Neural cell (in vitro differentiated cells): ENCODE results near the gene CCNI. TPM values are rescaled to one million over a fixed set of nuclear protein-coding genes. Genes with fewer than 3 reads are reported as not detected.
A peak's percentile ranks its signal among the peaks of the same experiment; 100 is the strongest.

Experiments
- H2AFZ ChIP-seq: fragments of 200-600, 300-800 bp; sonication (generic), shearing (Covaris generic); 2 replicates; pipeline ENCODE4 v1.6.0; 2014; ENCODE audit warnings: low read depth, mild to moderate bottlenecking, antibody characterized with exemption, low read length, moderate library complexity
- H3F3A ChIP-seq: fragments of 200-600 bp; shearing (Covaris generic); 2 replicates; pipeline ENCODE4 v1.6.1; 2016; ENCODE audit warnings: mild to moderate bottlenecking, moderate library complexity, mixed read lengths, antibody characterized with exemption, low read length; ENCODE audit not compliant: insufficient read depth, poor library complexity, severe bottlenecking
- H3K27ac ChIP-seq: fragments of 200-600, 300-800 bp; sonication (generic), shearing (Covaris generic); 2 replicates; pipeline ENCODE4 v1.5.1; 2014; ENCODE audit warnings: mild to moderate bottlenecking, low read length, moderate library complexity
- H3K27me3 ChIP-seq: fragments of 300-800, 200-600 bp; sonication (generic), shearing (Covaris generic); 2 replicates; pipeline ENCODE4 v1.6.0; 2014; ENCODE audit warnings: mild to moderate bottlenecking, low read depth, low read length, moderate library complexity; ENCODE audit not compliant: insufficient read depth
- H3K36me3 ChIP-seq: fragments of 300-800, 200-600 bp; sonication (generic), shearing (Covaris generic); 2 replicates; pipeline ENCODE4 v1.5.1; 2014; ENCODE audit warnings: mild to moderate bottlenecking, antibody characterized with exemption, low read length, moderate library complexity; ENCODE audit not compliant: insufficient read depth
- H3K4me2 ChIP-seq: fragments of 300-800, 200-600 bp; sonication (generic), shearing (Covaris generic); 2 replicates; pipeline ENCODE4 v1.6.0; 2014; ENCODE audit warnings: mild to moderate bottlenecking, low read length
- H3K4me3 ChIP-seq: fragments of 300-800, 200-600 bp; sonication (generic), shearing (Covaris generic); 2 replicates; pipeline ENCODE4 v1.5.1; 2014; ENCODE audit warnings: mild to moderate bottlenecking, low read length, moderate library complexity
- H3K79me2 ChIP-seq: fragments of 200-600 bp; shearing (Covaris generic); replicated peaks from 2 replicates; pipeline ENCODE4 v1.6.0; 2014; ENCODE audit warnings: mild to moderate bottlenecking, low read length, moderate library complexity; ENCODE audit not compliant: insufficient read depth
- H3K9ac ChIP-seq: fragments of 300-800, 200-600 bp; sonication (generic), shearing (Covaris generic); 2 replicates; pipeline ENCODE4 v1.6.1; 2016; ENCODE audit warnings: mild to moderate bottlenecking, low read length, mixed read lengths
- H3K9me2 ChIP-seq: fragments of 200-600 bp; shearing (Covaris generic); 2 replicates; pipeline ENCODE4 v1.6.1; 2016; ENCODE audit warnings: mild to moderate bottlenecking, low read length, mixed read lengths; ENCODE audit not compliant: insufficient read depth
- H3K9me3 ChIP-seq: fragments of 200-600, 300-800 bp; sonication (generic), shearing (Covaris generic); 2 replicates; pipeline ENCODE4 v1.6.1; 2016; ENCODE audit warnings: mild to moderate bottlenecking, mixed run types, low read length, moderate library complexity, mixed read lengths
- H4K20me1 ChIP-seq: fragments of 200-600 bp; shearing (Covaris generic); 2 replicates; pipeline ENCODE4 v1.6.1; 2016; ENCODE audit warnings: mild to moderate bottlenecking, mixed run types; ENCODE audit not compliant: insufficient read depth
- EP300 ChIP-seq: fragments of 450-650 bp; conservative IDR thresholded peaks from 2 replicates; pipeline ENCODE4 v1.6.1; 2014; ENCODE audit warnings: antibody characterized with exemption, mild to moderate bottlenecking, moderate library complexity; ENCODE audit not compliant: poor library complexity, severe bottlenecking
- EZH2 ChIP-seq: fragments of 200-600, 300-800 bp; shearing (Covaris generic), sonication (generic); IDR thresholded peaks from 2 replicates; pipeline ENCODE4 v1.6.1; 2014; ENCODE audit warnings: antibody characterized with exemption, low read length, borderline replicate concordance, mild to moderate bottlenecking; ENCODE audit not compliant: insufficient read depth, poor library complexity, severe bottlenecking
- MXI1 ChIP-seq: fragments of 450-650 bp; conservative IDR thresholded peaks from 2 replicates; pipeline ENCODE4 v1.6.1; 2014; ENCODE audit warnings: antibody characterized with exemption, mild to moderate bottlenecking; ENCODE audit not compliant: poor library complexity, severe bottlenecking
- POLR2AphosphoS5 ChIP-seq: IDR thresholded peaks from 2 replicates; pipeline ENCODE4 v1.6.1; 2012
- RAD21 ChIP-seq: fragments of 450-650 bp; conservative IDR thresholded peaks from 2 replicates; pipeline ENCODE4 v1.6.1; 2014; ENCODE audit warnings: antibody characterized with exemption, mild to moderate bottlenecking, moderate library complexity
- SMC3 ChIP-seq: fragments of 450-650 bp; conservative IDR thresholded peaks from 2 replicates; pipeline ENCODE4 v1.6.1; 2014; ENCODE audit warnings: antibody characterized with exemption, mild to moderate bottlenecking, moderate library complexity; ENCODE audit not compliant: poor library complexity
- TAF1 ChIP-seq: IDR thresholded peaks from 2 replicates; pipeline ENCODE4 v1.6.1; 2012; ENCODE audit warnings: low read depth
- polyA plus RNA-seq: library from polyadenylated mRNA; depleted of rRNA; stranded (reverse); fragments of >200 nt; gene quantifications from 2 replicates; pipeline ENCODE4 v1.2.3, GENCODE V29; 2014
- TF ChIP-seq, protein P1 (sequence below): fragments of 450-650 bp; IDR thresholded peaks from 2 replicates; pipeline ENCODE4 v1.5.1; 2014; ENCODE audit warnings: antibody characterized with exemption, mild to moderate bottlenecking, moderate library complexity; ENCODE audit not compliant: poor library complexity, severe bottlenecking
- TF ChIP-seq, protein P2 (sequence below): IDR thresholded peaks from 2 replicates; pipeline ENCODE4 v1.6.1; 2012; ENCODE audit warnings: borderline replicate concordance

Gene CCNI
- polyA plus RNA-seq, 1 donor from 2014 or later: 129 TPM

DNA sequence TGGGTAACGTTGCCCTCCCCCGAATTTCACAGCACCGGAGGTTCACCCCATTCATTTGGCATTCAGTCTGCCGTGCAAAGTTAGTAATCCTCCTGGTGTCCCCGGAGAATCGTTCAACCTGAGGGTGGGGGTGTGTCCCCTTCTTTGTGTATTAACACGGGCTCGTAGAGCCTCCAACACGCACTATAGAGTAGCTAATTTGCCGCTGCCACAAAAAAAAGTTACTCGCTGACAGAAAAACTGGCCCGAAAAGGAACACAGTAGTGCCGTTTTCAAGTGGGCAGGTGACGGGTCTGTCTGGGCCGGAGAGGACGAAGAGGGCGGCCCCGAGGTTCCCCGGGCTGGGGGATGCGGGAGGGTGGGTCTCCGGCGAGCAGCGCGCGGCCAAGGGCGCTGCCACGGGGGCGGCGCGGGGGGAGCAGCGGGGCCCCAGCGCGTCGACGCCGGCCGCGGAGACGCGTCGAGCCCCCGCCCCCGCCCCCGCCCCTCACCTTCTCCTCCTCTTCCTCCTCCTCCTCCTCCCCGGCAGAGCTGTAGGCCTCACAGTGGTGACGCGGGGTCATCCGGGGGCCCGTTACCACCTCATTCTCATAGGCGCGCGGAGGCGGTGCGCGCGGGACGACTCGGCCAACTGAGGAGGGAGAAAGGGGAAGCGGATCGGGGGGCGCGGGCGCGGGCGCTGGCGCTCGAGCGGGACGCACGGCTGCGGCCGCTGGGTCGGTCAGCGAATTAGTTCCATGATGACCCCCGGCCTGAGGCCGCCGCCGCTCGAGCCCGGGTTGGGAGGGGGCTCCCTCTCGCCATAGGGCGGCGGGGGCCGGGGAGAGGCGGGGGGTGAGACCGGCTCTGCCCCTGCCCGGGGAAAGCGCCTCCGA is 571 bp downstream of the CCNI start:
- H4K20me1 ChIP-seq: peaks cover 11% of the 10 kb centered on the region
- H3K27ac ChIP-seq: peak overlapping the region; percentile 99
- peaks cover 81% of the 10 kb centered on the region for H3K79me2 ChIP-seq
- no peaks in the 10 kb centered on the region for H3K9me3 ChIP-seq
- no peaks in the 10 kb centered on the region for H3K9me2 ChIP-seq
- no peaks in the 10 kb centered on the region for H3K36me3 ChIP-seq
- H3K27me3 ChIP-seq: no peaks in the 10 kb centered on the region
- no peaks in the 10 kb centered on the region for H3F3A ChIP-seq
- peak overlapping the region; percentile 75 for H2AFZ ChIP-seq
- peak overlapping the region; percentile 82 for H3K4me3 ChIP-seq
- peak overlapping the region; percentile 99 for H3K9ac ChIP-seq
- no peak overlapping the region for H3K4me2 ChIP-seq
- TF ChIP-seq EP300 (no peak), MXI1 (peak; percentile 40), POLR2AphosphoS5 (peak; percentile 8)
- TF ChIP-seq, protein P1, sequence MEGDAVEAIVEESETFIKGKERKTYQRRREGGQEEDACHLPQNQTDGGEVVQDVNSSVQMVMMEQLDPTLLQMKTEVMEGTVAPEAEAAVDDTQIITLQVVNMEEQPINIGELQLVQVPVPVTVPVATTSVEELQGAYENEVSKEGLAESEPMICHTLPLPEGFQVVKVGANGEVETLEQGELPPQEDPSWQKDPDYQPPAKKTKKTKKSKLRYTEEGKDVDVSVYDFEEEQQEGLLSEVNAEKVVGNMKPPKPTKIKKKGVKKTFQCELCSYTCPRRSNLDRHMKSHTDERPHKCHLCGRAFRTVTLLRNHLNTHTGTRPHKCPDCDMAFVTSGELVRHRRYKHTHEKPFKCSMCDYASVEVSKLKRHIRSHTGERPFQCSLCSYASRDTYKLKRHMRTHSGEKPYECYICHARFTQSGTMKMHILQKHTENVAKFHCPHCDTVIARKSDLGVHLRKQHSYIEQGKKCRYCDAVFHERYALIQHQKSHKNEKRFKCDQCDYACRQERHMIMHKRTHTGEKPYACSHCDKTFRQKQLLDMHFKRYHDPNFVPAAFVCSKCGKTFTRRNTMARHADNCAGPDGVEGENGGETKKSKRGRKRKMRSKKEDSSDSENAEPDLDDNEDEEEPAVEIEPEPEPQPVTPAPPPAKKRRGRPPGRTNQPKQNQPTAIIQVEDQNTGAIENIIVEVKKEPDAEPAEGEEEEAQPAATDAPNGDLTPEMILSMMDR: no peak
- TF ChIP-seq, protein P2, sequence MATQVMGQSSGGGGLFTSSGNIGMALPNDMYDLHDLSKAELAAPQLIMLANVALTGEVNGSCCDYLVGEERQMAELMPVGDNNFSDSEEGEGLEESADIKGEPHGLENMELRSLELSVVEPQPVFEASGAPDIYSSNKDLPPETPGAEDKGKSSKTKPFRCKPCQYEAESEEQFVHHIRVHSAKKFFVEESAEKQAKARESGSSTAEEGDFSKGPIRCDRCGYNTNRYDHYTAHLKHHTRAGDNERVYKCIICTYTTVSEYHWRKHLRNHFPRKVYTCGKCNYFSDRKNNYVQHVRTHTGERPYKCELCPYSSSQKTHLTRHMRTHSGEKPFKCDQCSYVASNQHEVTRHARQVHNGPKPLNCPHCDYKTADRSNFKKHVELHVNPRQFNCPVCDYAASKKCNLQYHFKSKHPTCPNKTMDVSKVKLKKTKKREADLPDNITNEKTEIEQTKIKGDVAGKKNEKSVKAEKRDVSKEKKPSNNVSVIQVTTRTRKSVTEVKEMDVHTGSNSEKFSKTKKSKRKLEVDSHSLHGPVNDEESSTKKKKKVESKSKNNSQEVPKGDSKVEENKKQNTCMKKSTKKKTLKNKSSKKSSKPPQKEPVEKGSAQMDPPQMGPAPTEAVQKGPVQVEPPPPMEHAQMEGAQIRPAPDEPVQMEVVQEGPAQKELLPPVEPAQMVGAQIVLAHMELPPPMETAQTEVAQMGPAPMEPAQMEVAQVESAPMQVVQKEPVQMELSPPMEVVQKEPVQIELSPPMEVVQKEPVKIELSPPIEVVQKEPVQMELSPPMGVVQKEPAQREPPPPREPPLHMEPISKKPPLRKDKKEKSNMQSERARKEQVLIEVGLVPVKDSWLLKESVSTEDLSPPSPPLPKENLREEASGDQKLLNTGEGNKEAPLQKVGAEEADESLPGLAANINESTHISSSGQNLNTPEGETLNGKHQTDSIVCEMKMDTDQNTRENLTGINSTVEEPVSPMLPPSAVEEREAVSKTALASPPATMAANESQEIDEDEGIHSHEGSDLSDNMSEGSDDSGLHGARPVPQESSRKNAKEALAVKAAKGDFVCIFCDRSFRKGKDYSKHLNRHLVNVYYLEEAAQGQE: no peak

DNA sequence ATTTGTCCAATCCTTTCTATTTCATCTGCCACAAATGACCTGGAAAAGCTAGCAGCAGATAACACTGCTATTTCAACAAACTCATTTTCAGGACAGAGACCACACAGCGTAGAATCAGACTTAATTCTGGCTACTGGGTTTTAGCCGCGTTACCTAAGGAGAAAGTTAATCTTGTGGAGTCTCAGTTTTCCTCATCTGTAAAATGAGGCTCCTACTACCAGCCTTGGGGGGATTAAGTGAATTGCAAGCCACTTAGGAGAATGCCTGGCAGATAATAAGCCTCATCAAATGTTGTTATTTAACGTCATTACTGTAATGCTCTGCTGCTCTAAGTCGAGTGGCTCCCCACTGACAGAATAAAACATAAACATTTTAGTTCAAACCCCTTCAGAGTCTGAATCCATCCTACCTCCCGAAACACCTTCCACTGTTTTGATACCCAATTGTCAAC is 1.4 kb downstream of the CCNI start:
- TF ChIP-seq EP300 (no peak), RAD21 (no peak), SMC3 (no peak)
- Histone ChIP-seq H3K4me2 (peak overlapping the region; percentile 79), H3K27me3 (no peaks in the 10 kb centered on the region), H3K4me3 (peak overlapping the region; percentile 82), H3K36me3 (no peaks in the 10 kb centered on the region), H3K79me2 (peaks cover 86% of the 10 kb centered on the region), H3K9me2 (no peaks in the 10 kb centered on the region), H3K9ac (peak overlapping the region; percentile 99), H3F3A (no peaks in the 10 kb centered on the region), H4K20me1 (peaks cover 12% of the 10 kb centered on the region), H3K27ac (peak overlapping the region; percentile 38), H3K9me3 (no peaks in the 10 kb centered on the region), H2AFZ (no peak overlapping the region)

DNA sequence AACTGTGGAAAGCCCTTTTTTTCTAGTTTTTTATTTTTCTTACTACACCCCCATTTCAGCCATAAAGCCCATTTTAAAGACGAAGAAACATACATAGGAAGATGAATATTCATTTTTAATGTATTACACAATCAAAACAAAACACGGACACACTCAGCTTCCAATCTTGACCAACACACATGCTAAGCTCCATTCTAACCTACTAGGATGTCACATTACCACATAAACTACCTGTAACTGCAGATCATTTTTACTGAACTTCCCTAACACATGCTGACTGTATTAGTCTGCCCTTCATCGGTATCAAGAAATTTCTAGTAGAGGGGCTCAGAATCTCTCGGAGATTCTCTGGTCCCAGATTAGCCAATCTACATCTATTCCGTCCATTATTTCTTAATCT is 1.8 kb downstream of the CCNI start:
- Histone ChIP-seq H3K4me2 (peak overlapping the region; percentile 79), H3K9me3 (no peaks in the 10 kb centered on the region), H3K36me3 (no peaks in the 10 kb centered on the region), H3K9me2 (no peaks in the 10 kb centered on the region), H3K27ac (peak overlapping the region; percentile 38), H3F3A (no peaks in the 10 kb centered on the region), H3K9ac (peak overlapping the region; percentile 99), H3K79me2 (peaks cover 84% of the 10 kb centered on the region), H4K20me1 (peaks cover 13% of the 10 kb centered on the region), H3K4me3 (peak overlapping the region; percentile 82), H2AFZ (no peak overlapping the region), H3K27me3 (no peaks in the 10 kb centered on the region)
- TF ChIP-seq, protein P2: no peak
- no peak for TF ChIP-seq SMC3
- TF ChIP-seq POLR2AphosphoS5: no peak
- no peak for TF ChIP-seq RAD21
- TF ChIP-seq TAF1: no peak
- no peak for TF ChIP-seq EP300
- TF ChIP-seq EZH2: no peak
- TF ChIP-seq MXI1: no peak
